Measurements from ENCODE around the gene WSCD2.

Gene WSCD2

GRCh38 chr12:108268397-108268796, 139.3 kb downstream of the WSCD2 start:
- no peak for DNase-seq (ENCODE audit: low spot score)

- no peak for DNase-seq (ENCODE audit: low spot score)
Measured at GRCh38 chr12:108269224-108269623, 140.1 kb downstream of the WSCD2 start.

- DNase-seq (ENCODE audit: low spot score) = no peak
Measured at GRCh38 chr12:108270035-108270848, 141.2 kb downstream of the WSCD2 start.

- DNase-seq (ENCODE audit: low spot score) = no peak
Measured at GRCh38 chr12:108270849-108271143, 141.7 kb downstream of the WSCD2 start.

GRCh38 chr12:108271951-108272872, 143.1 kb downstream of the WSCD2 start:
- DNase-seq (ENCODE audit: low spot score) = no peak

GRCh38 chr12:108273217-108273616, 144.1 kb downstream of the WSCD2 start:
- no peak for DNase-seq (ENCODE audit: low spot score)

GRCh38 chr12:108277613-108278012, 148.5 kb downstream of the WSCD2 start:
- no peak for DNase-seq (ENCODE audit: low spot score)

GRCh38 chr12:108282160-108282559, 153.1 kb downstream of the WSCD2 start:
- DNase-seq (ENCODE audit: low spot score) = no peak

GRCh38 chr12:108282676-108283075, 153.6 kb downstream of the WSCD2 start:
- no peak for DNase-seq (ENCODE audit: low spot score)

GRCh38 chr12:108284163-108284562, 155.1 kb downstream of the WSCD2 start:
- DNase-seq (ENCODE audit: low spot score) = no peak

- no peak for DNase-seq (ENCODE audit: low spot score)
Measured at GRCh38 chr12:108285016-108285415, 155.9 kb downstream of the WSCD2 start.

- no peak for DNase-seq (ENCODE audit: low spot score)
Measured at GRCh38 chr12:108287227-108287626, 158.1 kb downstream of the WSCD2 start.

GRCh38 chr12:108289350-108290161, 160.5 kb downstream of the WSCD2 start:
- DNase-seq (ENCODE audit: low spot score) = peak; percentile 72

- no peak for DNase-seq (ENCODE audit: low spot score)
Measured at GRCh38 chr12:108295641-108296040, 166.6 kb downstream of the WSCD2 start.

- no peak for DNase-seq (ENCODE audit: low spot score)
Measured at GRCh38 chr12:108296945-108297344, 167.9 kb downstream of the WSCD2 start.

- DNase-seq (ENCODE audit: low spot score) = no peak
Measured at GRCh38 chr12:108297424-108297823, 168.3 kb downstream of the WSCD2 start.

GRCh38 chr12:108297895-108298760, 169.0 kb downstream of the WSCD2 start:
- no peak for DNase-seq (ENCODE audit: low spot score)

- no peak for DNase-seq (ENCODE audit: low spot score)
Measured at GRCh38 chr12:108298761-108299275, 169.7 kb downstream of the WSCD2 start.

GRCh38 chr12:108299516-108299915, 170.4 kb downstream of the WSCD2 start:
- no peak for DNase-seq (ENCODE audit: low spot score)

All from Ammon's horn (tissue), 1 donor.